ENCODE data around the gene KIF19.
A peak's percentile ranks its signal among the peaks of the same experiment; 100 is the strongest.

KIF19 gene

GRCh38 chr17:74367206-74367605 is 41.2 kb downstream of the KIF19 start, which contains the start of gene GPR142:
Gene GPR142 (plus strand): TSS chr17:74367506. CDS start chr17:74369541, 2,035 bp downstream.
- DNase-seq (ENCODE audit: low read depth), result no peak

GRCh38 chr17:74368341-74369081 is 42.5 kb downstream of the KIF19 start:
- DNase-seq (ENCODE audit: low read depth), result peak; percentile 55

- DNase-seq (ENCODE audit: low read depth), result peak; percentile 39
These were observed 43.2 kb downstream of the KIF19 start for GRCh38 chr17:74369221-74369620.

GRCh38 chr17:74369665-74370490 is 43.9 kb downstream of the KIF19 start:
- no peak for DNase-seq (ENCODE audit: low read depth)

GRCh38 chr17:74371653-74372147 is 45.7 kb downstream of the KIF19 start:
- no peak for DNase-seq (ENCODE audit: low read depth)

- DNase-seq (ENCODE audit: low read depth), result no peak
These were observed 46.4 kb downstream of the KIF19 start for GRCh38 chr17:74372426-74372825.

GRCh38 chr17:74373838-74374606 is 48.0 kb downstream of the KIF19 start:
- no peak for DNase-seq (ENCODE audit: low read depth)

GRCh38 chr17:74374858-74375257 is 48.8 kb downstream of the KIF19 start:
- DNase-seq (ENCODE audit: low read depth), result no peak

GRCh38 chr17:74379495-74380085 is 53.6 kb downstream of the KIF19 start:
- peak; percentile 92 for DNase-seq (ENCODE audit: low read depth)

- DNase-seq (ENCODE audit: low read depth), result no peak
These were observed 54.3 kb downstream of the KIF19 start for GRCh38 chr17:74380086-74380958.

GRCh38 chr17:74380959-74381808 is 55.2 kb downstream of the KIF19 start:
- no peak for DNase-seq (ENCODE audit: low read depth)

- no peak for DNase-seq (ENCODE audit: low read depth)
These were observed 57.1 kb downstream of the KIF19 start for GRCh38 chr17:74383141-74383540.

GRCh38 chr17:74385201-74385600 is 59.2 kb downstream of the KIF19 start:
- no peak for DNase-seq (ENCODE audit: low read depth)

GRCh38 chr17:74386386-74386785 is 60.4 kb downstream of the KIF19 start:
- no peak for DNase-seq (ENCODE audit: low read depth)

- DNase-seq (ENCODE audit: low read depth), result no peak
These were observed 61.6 kb downstream of the KIF19 start for GRCh38 chr17:74387365-74388218.

- no peak for DNase-seq (ENCODE audit: low read depth)
These were observed 63.2 kb downstream of the KIF19 start for GRCh38 chr17:74389084-74389753.

- no peak for DNase-seq (ENCODE audit: low read depth)
These were observed 64.1 kb downstream of the KIF19 start for GRCh38 chr17:74389937-74390679.

Measured in stimulated activated CD8-positive, alpha-beta memory T cell treated with anti-CD3 and anti-CD28 coated beads, Interleukin-15, amount 100 ng/mL, for 1 hour (primary cell).